Measurements from ENCODE around the gene RPL35.
A peak's percentile ranks its signal among the peaks of the same experiment; 100 is the strongest.

Gene RPL35

DNA sequence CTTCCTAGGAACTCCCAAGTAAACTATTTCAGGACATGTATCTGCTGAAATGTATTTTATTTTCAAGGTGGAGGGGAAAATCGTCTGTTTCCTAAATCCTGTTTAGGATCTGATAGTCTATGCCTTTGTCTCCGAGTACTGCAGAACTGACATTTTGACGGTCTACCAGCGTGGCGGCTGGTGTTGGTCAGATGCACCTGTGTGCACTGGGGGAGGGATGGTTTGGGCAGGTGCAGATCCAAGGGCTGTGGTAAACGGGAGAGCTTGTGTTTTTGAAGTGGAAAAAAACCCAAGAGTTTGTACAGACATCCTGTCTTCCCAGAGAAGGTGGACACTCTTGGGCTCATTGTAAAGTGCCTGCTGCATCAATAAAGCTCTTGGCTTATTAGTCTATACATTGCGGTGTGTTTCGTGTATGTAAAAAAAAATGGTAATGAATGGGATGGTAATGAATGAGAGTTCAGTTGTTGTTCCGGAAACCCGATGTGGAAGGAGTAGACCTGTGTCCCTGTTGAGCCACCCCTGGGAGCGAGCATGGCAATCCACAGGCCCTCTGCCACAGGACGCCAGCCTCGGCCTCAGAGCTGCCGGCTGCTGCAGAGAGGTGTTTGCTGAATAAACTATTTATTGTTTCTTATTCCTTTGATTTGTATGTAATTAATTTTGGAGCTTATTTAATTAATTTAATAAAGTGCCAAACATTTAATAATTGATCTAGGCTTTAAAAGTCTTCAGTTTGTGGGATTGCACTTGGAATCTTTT is 15.4 kb upstream of the RPL35 start:
- DNase-seq (ENCODE audit: low spot score), result no peak

DNA sequence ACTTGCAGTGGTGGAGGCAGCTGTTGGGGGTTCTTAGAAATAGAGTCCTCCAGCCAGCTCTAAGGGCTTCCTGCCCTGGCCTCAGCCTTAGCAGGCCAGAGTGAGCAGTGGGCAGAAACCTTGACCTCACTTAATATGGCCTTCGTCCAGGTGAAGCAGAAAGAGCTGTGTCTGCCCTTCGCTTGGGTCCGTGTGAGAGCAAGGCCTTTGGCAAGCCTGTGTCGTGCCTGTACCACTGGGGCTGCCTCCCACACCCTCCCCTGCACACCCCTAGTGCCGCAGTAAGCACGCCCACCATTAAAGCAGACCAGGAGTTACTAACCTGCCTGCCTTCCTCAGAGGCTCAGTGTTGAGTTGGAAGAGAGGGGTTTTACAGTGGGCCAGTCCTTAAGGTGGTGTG is 13.7 kb upstream of the RPL35 start:
- no peak for DNase-seq (ENCODE audit: low spot score)

DNA sequence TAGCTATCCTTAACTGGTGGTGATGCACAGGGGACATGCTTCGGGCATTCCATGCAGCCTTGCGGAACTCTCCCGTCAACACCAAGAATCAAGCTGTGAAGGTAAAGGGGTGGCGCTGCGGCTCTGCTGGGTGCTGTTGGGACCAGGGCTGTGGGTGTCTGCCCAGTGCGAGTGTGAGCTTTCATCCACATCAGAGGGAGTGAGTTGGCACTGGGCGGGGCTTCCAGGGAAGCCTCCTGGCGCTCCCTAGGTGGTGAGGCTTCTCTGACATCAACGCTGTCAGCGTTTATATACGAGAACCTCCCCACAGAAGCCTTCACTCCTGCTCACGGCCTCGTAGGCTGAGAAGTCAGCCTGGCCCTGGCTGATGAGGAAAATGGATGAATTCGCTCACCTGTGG is 11.9 kb upstream of the RPL35 start:
- no peak for DNase-seq (ENCODE audit: low spot score)

DNA sequence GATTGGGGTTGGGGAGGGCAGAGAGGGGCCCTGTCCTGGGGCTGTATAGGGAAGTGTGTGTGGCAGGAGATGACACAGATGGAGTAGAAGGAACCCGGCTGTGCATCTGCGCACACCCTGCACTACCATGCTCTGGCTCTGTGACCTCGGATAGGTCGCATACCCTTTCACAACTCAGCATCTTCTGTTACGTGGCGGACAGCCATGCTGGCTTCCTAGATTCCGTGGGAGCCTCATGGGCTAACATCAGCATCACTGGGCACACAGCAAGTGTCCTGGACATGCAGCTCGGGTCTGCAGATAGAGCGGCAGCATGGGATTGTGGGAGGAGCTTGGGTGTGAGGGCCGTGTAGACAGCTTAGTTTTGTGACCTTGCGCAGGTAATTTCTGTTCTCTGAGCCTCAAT is 9.4 kb upstream of the RPL35 start:
- DNase-seq (ENCODE audit: low spot score), result no peak

DNA sequence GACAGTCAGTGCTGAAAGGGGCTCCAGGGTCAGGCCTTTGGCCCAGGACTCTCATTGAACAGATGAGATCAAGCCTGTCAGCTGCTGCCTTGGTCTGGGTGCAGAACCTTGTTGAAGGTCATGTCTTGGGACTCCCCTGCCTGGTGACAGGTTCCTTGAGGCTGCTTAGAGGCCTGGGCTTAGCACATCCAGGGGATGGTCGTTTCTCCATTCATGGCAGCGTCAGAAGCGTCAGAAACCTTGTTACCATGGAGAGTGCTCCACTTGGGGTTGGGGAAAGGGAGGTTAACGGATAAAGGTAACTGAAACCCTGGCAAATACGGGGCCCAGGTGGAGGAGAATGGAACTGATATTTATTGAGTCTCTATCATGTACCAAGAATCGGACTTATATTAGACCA is 9.0 kb upstream of the RPL35 start:
- no peak for DNase-seq (ENCODE audit: low spot score)

DNA sequence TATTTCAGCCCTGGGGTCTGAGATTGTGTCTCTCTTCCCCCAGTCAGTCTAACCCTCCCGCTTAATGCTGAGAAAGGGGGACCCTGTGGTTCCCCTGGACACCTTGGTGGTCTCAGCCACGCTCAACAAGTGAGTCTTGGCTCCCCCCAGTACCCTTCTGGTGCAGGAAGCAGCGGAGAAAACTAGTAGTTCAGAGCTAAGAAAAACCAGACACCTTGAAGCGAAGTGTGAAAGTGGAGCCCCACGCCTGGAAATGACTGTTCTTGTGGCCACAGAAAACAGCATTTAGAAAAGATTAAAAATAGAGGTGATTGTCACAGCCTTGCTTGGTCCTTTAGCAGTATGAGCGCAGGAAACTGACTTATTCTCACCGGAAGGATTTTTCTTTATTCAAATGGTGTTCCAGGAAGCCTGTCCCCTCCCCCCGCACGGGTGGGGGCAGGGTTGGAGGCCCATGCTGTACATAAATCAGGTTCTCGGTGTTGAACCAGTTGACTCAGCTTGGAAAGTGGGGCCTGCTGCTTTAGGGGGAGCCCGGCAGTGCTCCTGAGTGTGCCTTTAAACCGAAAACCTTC is 8.3 kb upstream of the RPL35 start:
- no peak for DNase-seq (ENCODE audit: low spot score)

DNA sequence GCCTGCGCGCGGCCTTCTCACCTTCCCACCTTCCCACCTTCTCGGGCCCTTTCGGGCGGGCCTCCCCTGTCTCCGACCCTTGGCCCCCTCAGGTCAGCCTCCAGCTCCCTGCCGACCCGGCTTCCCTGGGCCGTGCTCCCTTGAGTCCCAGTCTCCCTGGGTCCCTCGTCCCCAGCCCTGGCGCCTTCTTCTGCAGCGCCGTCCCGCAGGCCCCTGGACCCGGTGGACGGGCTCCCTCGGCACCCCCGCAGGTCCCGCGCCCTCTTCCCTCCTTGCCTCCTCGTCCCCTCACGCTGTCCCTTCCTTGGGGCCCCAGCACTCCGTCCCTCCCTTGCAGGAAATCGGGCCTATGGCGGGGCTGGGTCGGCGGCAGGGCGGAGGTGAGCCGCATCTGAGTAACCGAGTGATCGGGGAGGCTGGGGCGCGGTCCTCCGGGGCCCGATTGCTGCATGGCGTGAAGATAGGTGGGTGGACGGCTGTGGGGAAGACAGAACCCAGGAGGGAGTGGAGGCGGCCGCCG is 7.8 kb upstream of the RPL35 start:
- DNase-seq (ENCODE audit: low spot score), result no peak

DNA sequence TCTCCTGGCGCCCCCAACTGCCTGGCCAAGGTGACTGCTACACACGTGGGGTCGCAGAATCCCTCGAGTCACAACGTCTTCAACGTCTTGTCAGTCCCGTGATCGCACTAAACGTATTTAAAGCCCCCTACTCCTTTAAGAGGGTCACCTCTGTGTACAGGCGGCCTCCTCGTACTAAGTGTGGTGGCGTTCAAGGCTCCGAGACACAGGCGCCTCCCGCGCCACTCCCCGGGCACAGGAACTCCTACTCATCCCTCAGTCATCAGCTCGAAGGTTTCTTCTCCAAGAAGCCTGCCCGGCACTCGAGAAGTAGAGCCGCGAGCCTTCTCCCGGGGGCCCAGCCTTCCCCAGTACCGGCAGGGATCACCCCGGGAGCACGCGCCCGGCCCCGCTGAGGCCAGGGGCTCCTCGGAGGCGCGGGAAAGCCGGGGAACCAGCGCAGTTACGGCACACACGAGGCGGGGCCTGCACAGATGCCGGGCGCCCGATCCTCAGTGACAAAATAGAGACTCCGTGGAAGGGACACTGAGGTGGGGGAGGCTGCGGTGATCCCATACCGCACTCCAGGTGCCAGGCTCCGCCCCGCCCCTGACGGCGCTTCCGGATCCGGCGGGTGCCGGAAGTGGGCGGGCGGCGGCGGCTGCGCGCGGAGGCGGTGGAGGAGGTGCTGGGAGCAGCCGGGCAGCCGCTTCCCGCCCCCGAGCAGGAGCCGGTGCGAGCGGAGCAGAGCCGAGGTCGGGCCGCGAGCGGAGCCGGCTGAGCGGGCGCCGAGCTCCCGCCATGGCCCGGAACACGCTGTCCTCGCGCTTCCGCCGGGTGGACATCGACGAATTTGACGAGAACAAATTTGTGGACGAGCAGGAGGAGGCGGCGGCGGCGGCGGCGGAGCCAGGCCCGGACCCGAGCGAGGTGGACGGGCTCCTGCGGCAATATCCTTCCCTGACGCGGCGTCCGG is 7.0 kb upstream of the RPL35 start:
- DNase-seq (ENCODE audit: low spot score), result peak; percentile 86

DNA sequence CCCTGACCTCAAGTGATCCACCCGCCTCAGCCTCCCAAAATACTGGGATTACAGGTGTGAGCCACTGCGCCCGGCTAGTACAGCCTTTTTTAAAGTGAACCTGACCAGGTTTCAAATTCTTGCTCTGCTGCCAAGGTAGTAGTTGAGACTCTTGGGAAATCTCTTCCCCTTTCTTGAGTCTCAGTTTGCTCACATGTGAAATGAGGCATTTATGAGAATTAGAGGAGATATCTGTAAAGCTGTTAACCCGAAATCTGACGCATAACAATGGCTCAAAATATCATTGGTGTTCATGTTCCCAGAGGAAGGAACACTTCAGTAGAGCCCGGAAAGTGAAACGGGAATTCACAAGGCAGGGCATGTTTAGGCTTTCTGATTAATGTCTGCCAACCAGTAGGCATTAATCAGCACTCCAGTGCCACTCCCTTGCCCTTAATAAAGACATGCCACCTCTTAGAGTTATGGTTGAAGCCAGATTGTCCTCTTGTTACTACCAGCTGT is 1.7 kb upstream of the RPL35 start:
- no peak for DNase-seq (ENCODE audit: low spot score)

DNA sequence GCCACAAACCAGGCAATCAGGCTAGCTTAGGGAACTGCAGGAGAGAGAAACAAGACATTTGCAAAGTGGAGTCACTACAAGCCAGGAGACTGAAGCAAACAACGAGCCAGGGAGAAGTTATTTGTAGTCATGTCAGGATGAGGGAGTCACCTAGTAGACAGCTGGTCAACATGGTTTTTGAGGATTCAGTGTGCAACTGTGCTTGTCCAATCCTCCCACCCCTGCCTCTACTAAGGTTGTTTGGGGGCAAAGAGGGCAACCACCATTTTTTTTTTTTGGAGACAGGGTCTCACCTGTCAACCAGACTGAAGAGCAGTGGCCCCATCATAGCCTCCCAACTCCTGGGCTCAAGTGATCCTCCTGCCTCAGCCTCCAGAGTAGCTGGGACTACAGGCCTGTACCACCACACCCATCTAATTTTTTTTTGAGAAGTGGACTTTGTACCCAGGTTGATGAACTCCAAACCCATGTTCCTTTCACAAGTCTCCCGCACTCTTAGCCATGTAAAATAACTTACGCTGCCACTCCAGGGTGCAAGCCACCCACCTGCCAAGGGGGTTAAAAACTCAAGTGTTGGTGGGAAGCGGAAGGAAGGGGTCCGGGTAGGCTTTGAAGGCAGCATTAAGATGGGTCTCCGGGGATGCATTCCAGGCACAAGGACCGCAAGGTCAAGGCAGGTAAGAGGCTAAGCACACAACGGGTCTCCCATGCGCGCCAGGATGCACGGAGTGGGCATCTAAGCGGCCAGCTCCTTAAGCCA is 995 bp downstream of the RPL35 start:
- DNase-seq (ENCODE audit: low spot score), result peak; percentile 22

DNA sequence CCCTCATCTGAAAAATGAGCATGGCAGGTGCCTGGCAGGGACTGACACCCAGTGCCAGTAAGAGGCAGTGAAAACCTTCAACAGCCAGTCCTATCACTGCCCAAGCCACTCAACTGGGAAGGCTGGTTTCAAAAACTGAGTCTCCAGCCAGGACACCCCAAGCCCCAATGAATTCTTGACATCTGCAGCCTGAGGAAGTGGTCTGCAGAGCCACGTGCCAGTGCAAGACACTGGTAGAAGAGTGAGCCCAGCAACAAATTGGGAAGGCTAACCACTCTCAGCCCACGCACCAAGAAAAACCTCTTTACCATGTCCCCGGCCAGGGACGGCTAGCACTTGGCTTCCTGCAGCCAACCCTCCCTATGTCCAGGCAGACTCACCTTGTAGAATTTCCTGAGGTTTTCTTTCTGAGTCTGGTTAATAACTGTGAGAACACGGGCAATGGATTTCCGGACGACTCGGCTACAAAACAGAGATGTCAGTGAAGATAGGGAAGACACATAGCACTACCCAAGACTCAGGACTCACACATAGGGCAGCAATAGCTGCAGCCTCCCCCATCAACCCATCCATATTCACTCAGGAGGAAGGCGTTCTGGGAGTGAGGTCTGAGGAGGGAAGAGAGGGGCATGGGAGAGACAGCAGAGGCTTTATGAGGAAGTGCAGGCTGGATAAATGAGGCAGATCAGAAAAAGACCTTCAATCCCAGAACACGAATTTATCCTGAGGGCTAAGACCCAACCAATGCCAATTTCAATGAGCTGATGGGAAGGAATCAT is 1.8 kb downstream of the RPL35 start:
- DNase-seq (ENCODE audit: low spot score), result no peak

DNA sequence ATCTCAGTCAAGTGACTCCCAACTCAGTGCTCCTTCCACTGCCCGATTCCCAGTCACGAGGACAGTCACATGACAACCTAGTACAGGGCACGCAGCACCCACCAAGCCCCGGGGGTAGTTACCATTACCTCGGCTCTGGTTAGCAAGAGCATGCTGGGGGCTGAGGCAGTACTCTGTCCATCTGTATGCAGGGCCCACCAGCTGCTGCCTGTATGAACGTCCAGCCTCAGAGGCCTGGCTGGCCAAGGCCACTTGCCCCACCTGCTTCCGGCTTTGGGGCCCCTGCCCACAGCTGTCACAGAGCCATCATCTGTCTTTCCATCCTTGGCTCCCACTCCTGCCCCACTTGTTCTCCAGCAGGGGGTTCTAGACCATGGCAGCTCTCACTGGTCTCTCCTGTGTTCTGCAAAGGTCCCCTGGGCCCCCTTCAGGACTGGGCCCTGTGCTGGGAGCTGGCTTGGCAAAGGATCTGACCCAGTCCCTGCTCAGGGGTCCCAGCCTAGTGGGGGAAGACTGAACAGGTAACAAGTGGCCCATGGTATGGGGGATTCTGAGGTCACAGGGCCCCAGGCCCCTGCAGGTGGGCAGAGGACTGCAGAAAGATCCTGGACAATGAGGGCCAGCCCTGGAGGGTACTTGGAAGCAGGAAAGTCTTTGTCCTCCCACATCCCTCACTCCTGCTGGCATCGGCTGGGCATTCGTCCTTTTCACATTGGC is 3.3 kb downstream of the RPL35 start:
- no peak for DNase-seq (ENCODE audit: low spot score)

DNA sequence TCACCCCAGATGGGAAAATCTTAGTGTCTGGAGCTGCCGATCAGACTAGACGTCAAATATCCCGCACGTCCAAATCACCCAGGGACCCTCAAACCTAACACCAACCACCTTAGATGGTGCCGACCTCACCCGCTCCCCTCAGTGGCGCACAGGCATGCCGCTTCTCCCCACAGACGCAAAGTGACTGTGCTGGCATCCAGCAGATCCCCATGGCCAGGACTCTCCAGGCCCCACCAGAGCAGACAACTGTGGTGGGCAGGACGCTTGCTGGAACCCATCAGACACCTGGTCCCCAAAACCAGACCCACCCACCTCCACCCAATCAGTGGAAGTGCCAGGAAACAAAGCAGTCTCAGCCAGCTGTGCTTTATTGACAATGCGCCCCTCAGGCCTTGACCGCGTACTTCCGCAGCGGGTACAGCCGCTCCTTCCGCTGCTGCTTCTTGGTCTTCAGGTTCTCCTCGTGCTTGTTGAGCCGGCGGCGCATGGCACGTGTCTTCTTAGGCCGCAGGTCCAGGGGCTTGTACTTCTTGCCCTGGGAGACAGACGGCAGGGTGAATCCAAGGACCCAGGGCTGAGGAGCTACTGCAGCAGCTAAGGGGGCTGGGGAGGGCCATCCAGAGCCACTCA is 4.1 kb downstream of the RPL35 start:
- DNase-seq (ENCODE audit: low spot score), result no peak

DNA sequence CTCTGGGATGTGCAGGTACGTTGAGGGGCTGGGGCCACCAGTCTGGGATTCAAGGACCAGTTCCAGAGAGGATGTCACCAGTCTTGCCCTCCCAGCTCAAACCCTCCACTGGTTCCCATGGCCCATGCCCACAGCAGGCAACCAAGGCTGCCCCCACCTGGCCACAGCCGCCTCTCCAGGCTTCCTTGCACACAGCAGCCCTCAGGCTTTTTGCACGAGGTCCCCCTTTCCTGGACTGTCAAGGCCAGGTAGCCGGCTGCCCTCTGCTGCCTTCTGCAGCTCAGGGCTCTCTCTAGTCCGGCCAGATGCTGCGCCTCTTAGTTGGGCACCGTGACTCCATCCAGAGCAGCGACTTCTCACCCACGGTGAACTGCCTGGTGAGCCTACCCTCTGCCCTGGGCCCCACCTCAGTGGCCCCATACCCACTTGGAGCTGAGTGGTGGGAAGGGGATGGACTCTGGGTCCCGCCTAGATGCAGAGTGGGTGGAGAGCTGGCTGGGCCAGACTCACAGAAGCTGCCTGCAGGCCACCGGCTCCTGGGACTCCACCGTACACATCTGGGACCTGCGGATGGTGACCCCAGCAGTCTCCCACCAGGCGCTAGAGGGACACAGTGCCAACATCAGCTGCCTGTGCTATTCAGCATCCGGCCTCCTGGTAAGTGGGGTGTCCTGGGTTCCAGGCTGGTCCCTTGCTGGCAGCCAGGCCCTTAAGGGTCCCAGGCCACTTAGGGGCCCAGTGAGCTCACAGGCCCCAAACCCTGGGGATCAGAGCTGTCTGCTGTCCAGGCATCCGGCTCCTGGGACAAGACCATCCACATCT is 5.6 kb downstream of the RPL35 start:
- DNase-seq (ENCODE audit: low spot score), result peak; percentile 46

DNA sequence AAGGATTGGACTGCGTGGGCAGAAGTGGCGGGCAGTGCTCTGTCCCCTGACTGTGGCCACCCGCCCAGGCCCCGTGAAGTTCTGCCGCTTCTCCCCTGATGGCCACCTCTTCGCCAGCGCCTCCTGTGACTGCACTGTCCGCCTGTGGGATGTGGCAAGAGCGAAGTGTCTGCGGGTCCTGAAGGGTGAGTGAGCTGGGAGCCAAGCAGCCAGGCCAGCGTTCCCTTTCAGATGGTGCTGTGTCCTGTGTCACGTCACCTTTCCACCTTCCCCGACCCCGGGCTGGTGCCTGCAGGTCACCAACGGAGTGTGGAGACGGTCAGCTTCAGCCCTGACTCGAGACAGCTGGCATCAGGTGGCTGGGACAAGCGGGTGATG is 6.2 kb downstream of the RPL35 start:
- no peak for DNase-seq (ENCODE audit: low spot score)

DNA sequence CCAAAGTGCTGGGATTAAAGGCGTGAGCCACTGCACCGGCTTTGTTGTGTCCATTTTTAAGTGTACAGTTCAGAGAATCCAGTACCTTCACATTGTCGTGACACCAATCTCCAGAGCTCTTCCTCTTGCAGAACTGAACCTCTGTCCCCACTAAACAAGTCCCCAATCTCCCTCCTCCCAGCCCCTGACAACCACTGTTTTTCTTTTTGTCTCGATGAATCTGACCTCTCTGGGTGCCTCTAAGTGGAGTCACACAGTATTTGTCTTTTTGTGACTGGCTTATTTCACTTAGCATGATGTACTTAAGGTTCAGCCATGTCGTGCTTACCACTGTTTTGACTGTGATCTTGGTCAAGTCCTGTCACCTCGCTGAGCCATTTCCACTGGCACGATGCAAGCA is 6.9 kb downstream of the RPL35 start:
- DNase-seq (ENCODE audit: low spot score), result no peak

DNA sequence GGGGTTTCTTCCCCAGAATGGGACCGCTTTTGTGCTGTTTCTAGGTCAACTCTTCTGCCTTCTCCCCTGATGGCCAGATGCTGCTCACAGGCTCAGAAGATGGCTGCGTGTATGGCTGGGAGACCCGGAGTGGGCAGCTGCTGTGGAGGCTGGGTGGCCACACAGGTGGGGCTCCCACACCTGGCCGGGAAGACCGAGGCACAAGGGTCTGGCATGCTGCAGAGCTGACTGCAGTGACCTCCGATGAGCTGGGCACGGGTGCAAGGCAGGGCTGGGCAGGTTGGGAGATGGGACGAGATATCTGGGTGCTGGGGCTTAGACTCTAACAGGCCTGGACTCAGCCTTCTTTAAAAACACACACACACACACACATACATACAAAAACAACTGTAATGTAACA is 7.6 kb downstream of the RPL35 start:
- DNase-seq (ENCODE audit: low spot score), result no peak

DNA sequence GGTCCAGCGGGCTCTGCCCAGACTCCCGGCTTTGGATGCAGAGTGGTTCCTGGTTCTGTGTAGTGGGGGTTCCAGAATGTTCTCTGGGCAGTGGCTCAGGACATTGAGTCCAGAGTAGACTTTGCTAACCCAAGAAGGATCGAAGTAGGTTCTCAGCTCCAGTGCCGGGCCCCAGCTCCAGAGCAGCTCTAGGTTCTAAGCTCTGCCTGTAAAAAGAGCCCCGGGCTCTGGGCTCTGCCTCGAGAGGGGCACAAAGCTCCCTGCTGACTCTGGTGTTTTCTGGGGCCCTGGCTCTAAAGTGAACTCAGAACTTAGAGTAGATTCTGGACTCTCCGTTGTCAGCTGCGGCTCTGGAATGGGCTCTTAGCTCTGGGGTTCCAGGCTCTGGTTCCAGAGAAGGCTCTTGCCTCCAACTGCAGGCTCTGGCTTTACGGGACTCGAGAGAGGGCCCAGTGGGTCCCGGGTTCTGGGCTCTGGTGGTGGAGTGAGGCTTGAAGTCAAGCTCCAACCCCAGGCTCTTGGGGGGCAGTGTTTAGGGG is 8.1 kb downstream of the RPL35 start:
- DNase-seq (ENCODE audit: low spot score), result no peak
